B cell (primary cell): Measurements from ENCODE around the gene A1BG.

Experiments used
- EZH2 ChIP-seq: IDR thresholded peaks from 2 replicates; pipeline ENCODE4 v1.6.1; 2012; ENCODE audit warnings: borderline replicate concordance, low read depth, mild to moderate bottlenecking, moderate library complexity, low read length; ENCODE audit not compliant: insufficient read depth, poor library complexity, severe bottlenecking
- TF ChIP-seq, protein P1 (sequence below): fragments of 200-600 bp; IDR thresholded peaks from one replicate; pipeline ENCODE4 v1.8.0; 2022; ENCODE audit warnings: antibody characterized with exemption, mild to moderate bottlenecking

DNA sequence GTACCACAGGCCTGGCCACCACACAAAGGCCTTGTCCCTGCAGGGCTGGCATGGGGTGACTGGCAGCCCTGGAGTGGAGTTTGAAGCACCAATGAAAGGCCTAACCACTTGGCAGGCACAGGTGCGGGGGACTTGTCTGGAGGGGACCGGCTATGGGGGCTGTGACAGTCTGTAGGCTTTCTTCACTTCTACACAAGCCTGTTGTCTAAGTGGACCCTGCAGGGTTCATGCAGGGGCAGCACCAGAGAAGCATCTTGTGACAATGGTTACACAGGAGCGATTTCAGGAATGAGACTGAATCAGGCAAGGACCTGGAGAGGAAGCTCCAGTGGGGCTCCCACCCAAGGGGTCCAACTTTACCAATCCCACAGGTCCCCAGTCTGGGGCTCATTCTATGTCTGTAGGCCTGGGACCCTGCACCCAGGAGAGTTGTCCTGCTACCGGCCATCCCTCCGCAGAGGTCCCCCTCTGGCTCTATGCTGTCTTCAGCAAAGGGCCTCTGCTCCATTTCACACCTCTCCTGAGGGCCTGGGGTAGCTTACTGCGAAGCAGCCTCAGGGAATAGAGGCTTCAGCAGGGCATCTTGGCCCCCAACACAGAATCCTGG lies 29.8 kb upstream of the A1BG start:
- TF ChIP-seq, protein P1, sequence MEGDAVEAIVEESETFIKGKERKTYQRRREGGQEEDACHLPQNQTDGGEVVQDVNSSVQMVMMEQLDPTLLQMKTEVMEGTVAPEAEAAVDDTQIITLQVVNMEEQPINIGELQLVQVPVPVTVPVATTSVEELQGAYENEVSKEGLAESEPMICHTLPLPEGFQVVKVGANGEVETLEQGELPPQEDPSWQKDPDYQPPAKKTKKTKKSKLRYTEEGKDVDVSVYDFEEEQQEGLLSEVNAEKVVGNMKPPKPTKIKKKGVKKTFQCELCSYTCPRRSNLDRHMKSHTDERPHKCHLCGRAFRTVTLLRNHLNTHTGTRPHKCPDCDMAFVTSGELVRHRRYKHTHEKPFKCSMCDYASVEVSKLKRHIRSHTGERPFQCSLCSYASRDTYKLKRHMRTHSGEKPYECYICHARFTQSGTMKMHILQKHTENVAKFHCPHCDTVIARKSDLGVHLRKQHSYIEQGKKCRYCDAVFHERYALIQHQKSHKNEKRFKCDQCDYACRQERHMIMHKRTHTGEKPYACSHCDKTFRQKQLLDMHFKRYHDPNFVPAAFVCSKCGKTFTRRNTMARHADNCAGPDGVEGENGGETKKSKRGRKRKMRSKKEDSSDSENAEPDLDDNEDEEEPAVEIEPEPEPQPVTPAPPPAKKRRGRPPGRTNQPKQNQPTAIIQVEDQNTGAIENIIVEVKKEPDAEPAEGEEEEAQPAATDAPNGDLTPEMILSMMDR: no peak
- TF ChIP-seq EZH2: no peak
